SW 1271 (cell line): ENCODE data around the gene CYTH1.

Experiments used
- DNase-seq, 2 experiments: peaks; one replicate each; lab custom pipeline; 2025; lab: John Stamatoyannopoulos, UW

The CYTH1 gene

GRCh38 chr17:78650093-78650715 is 131.9 kb downstream of the CYTH1 start:
- no peak for DNase-seq

GRCh38 chr17:78648293-78648692 is 133.8 kb downstream of the CYTH1 start:
- DNase-seq, result no peak

GRCh38 chr17:78647032-78647431 is 135.0 kb downstream of the CYTH1 start:
- no peak for DNase-seq

- DNase-seq, result no peak
Observed at GRCh38 chr17:78645421-78646295, 136.4 kb downstream of the CYTH1 start.

- no peak for DNase-seq
Observed at GRCh38 chr17:78644931-78645351, 137.1 kb downstream of the CYTH1 start.

- no peak for DNase-seq
Observed at GRCh38 chr17:78644224-78644623, 137.8 kb downstream of the CYTH1 start.

GRCh38 chr17:78643326-78643725 is 138.7 kb downstream of the CYTH1 start:
- DNase-seq, result no peak

- DNase-seq, result no peak
Observed at GRCh38 chr17:78642707-78643106, 139.4 kb downstream of the CYTH1 start.

- no peak for DNase-seq
Observed at GRCh38 chr17:78641666-78642065, 140.4 kb downstream of the CYTH1 start.

- no peak for DNase-seq
Observed at GRCh38 chr17:78641243-78641642, 140.8 kb downstream of the CYTH1 start.

- DNase-seq, result no peak
Observed at GRCh38 chr17:78640700-78641099, 141.4 kb downstream of the CYTH1 start.

- DNase-seq, result no peak
Observed at GRCh38 chr17:78637643-78638420, 144.2 kb downstream of the CYTH1 start.

- DNase-seq, result no peak
Observed at GRCh38 chr17:78637146-78637545, 144.9 kb downstream of the CYTH1 start.

- no peak for DNase-seq
Observed at GRCh38 chr17:78634154-78634553, 147.9 kb downstream of the CYTH1 start.

GRCh38 chr17:78629436-78629995 is 152.6 kb downstream of the CYTH1 start:
- no peak for DNase-seq

GRCh38 chr17:78628547-78629435 is 153.3 kb downstream of the CYTH1 start:
- no peak for DNase-seq

GRCh38 chr17:78624324-78625151 is 157.5 kb downstream of the CYTH1 start:
- no peak for DNase-seq
